ENCODE data around the gene CNBD2.

The CNBD2 gene

DNA sequence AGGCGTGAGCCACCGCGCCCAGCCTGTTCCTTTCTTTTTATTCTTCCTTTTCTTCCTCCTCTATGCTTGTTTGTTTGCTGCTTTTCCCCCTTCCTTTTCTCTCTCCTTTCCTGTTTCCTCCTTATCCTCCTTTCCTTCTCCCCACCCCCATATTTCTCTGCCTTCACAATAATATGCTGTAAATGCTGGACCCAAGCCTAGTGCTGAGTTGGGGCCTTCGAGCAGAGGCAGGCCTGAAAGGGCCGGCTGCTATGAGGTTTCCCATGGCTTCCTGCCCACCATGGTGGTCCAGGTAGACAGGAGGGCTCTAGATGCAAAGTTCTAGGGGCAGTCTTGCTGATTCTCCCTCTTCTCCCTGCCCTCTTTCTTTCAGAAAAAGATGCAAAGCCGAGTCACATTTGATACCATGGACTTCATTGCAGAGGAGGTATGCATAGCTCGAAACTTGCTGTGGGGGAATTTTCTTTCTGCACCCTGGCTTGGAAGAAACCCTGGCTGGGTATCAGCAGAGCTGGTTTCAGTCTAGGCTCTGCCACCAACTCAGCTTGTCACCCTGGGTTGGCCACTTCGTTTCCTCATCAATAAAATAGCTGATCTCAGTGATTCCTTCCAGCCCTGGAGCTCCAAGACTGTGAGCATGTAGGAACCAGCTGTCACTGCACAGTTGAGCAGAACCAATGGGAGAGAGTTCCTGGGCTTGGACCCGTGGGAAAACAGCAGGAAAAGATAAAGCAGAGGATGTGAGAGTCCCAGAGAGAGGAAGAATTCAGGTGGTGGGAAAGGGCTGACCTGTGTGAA, 7.4 kb downstream of the CNBD2 start:
- no peak for TF ChIP-seq ZFX (IDR thresholded peaks at IDR 0.05; ENCODE audit: borderline replicate concordance)
- TF ChIP-seq, protein P1, sequence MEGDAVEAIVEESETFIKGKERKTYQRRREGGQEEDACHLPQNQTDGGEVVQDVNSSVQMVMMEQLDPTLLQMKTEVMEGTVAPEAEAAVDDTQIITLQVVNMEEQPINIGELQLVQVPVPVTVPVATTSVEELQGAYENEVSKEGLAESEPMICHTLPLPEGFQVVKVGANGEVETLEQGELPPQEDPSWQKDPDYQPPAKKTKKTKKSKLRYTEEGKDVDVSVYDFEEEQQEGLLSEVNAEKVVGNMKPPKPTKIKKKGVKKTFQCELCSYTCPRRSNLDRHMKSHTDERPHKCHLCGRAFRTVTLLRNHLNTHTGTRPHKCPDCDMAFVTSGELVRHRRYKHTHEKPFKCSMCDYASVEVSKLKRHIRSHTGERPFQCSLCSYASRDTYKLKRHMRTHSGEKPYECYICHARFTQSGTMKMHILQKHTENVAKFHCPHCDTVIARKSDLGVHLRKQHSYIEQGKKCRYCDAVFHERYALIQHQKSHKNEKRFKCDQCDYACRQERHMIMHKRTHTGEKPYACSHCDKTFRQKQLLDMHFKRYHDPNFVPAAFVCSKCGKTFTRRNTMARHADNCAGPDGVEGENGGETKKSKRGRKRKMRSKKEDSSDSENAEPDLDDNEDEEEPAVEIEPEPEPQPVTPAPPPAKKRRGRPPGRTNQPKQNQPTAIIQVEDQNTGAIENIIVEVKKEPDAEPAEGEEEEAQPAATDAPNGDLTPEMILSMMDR (IDR thresholded peaks at IDR 0.05), result no peak
- H3K27ac ChIP-seq, result no peak overlapping the region

DNA sequence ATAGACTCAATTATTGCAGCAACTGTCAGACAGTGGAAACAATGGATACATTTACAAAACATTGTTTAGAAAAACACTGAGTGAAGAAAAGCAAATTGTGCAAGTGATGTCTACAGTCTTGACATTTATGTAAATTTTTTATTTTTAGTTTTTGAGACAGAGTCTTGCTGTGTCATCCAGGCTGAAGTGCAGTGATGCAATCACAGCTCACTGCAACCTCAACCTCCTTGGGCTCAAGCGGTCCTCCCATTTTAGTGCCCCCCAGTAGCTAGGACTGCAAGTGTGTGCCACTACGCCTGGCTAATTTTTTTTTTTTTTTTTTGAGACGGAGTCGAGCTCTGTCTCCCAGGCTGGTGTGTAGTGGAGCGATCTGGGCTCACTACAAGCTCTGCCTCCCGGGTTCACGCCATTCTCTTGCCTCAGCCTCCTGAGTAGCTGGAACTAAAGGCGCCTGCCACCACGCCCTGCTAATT, 9.7 kb downstream of the CNBD2 start:
- TF ChIP-seq ZFX (IDR thresholded peaks at IDR 0.05; ENCODE audit: borderline replicate concordance), result no peak
- TF ChIP-seq, protein P1 (IDR thresholded peaks at IDR 0.05), result no peak
- no peak overlapping the region for H3K27ac ChIP-seq

DNA sequence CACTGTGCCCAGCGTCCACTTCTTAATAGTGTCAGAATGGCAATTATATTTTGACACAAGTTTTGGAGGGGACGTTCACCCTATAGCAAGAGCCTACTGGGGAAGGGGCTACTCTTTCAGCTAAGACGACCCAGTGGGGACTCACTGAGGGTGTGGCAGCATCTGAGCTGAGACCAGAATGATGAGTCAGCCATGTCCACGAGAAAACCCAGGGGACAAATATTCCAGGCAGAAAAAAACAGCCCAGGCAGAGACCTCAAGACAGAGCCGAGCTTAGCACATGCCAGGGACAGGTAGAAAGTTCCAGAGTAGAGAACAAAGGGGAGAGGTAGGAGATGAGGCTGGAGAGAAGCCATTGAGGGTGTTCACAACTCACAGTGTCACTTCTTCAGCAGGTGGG, 11.2 kb downstream of the CNBD2 start:
- no peak for TF ChIP-seq ZFX (IDR thresholded peaks at IDR 0.05; ENCODE audit: borderline replicate concordance)
- TF ChIP-seq, protein P1 (IDR thresholded peaks at IDR 0.05), result no peak

DNA sequence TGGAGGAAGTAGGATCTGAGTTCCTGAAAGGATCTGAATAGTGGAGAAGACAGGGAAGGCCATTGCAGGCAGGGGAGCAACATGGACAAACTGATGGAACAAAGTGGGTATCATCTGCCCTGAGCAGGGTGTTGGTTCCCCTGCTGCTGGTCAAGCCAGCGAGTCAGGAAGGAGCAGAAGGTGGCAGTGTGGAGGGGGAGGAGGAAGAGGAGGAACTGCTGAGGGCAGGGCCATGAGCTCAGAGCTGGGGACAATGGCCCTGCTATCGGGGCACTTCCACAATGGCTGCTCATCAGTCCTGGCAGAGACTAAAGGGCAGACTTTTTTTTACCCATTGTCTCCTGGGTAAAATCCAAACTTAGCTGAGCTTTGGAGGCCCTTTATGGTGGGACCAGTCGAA, 13.6 kb downstream of the CNBD2 start:
- H3K27ac ChIP-seq, result no peak overlapping the region
- TF ChIP-seq ZFX (IDR thresholded peaks at IDR 0.05; ENCODE audit: borderline replicate concordance), result no peak
- TF ChIP-seq, protein P1 (IDR thresholded peaks at IDR 0.05), result no peak

More for the DNA sequence above, 11.2 kb downstream of the CNBD2 start:
- H3K27ac ChIP-seq, result no peak overlapping the region

DNA sequence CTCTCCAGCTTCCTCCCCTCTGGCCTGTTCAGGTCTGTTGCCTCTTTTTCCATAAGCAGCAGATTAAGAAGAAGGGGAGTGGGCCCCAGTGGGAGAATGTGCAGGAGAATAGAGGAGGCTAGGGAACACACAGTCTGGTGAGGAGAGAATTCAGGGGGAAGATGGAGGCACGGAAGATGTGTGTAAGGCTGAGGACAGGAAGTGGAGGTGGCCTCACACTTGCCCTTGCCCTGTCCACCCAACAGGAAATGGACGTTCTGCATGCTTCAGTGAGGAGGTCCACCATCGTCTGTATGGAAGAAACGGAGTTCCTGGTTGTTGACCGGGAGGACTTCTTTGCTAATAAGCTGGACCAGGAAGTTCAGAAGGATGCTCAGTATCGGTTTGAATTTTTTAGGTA, 16.0 kb downstream of the CNBD2 start:
- H3K27ac ChIP-seq, result no peak overlapping the region
- TF ChIP-seq, protein P1 (IDR thresholded peaks at IDR 0.05), result no peak

DNA sequence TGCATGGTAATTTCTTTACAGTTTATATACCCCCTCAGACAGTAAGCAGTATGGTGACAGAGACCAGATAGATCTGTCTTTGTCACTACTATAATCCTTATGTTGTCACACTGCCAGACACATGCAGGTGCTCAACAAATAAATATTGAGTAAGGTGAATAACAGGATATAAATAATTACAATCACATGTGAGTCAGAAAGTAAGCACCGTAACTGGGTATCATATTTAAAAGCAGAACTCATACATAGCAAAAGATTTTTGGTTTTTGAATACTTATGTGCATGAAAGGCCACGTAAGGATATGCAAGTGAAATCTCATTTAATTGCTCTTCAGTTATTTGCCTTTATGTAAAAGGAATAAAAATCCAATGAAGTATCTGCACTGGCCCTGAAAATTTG, 17.4 kb downstream of the CNBD2 start:
- TF ChIP-seq, protein P1 (IDR thresholded peaks at IDR 0.05), result no peak
- TF ChIP-seq ZFX (IDR thresholded peaks at IDR 0.05; ENCODE audit: borderline replicate concordance), result no peak
- no peak overlapping the region for H3K27ac ChIP-seq

DNA sequence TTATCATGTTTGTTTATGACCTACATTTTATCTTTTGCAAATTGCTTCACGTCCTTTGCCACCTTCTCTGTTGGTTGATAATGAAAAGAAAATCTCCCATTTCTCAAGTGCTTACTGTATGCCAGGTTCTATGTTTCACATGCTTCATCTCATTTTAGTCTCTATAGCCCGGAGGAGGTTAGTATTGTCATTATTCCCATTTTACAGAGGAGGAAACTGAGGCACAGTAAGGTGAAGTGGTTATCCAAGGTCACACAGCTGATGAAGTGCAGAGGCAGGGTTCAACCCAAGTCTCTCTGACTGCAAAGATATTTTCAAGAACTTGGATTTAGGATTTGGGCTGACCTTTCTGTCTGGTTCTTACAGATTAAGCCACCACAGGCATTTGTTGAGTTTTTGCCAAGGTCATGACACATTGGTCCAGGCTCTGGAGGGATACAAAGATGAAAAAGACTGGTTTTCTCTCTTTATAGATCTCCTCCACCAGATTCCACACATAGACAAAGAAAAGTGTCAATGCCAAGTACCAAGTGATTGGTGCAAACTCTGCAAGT, 20.6 kb downstream of the CNBD2 start:
- no peak overlapping the region for H3K27ac ChIP-seq
- no peak for TF ChIP-seq ZFX (IDR thresholded peaks at IDR 0.05; ENCODE audit: borderline replicate concordance)
- TF ChIP-seq, protein P1 (IDR thresholded peaks at IDR 0.05), result no peak
